Esophagus squamous epithelium (tissue), 4 donors: ENCODE data around the gene BANP.
"Not testable (repeated sequence)": the region's sequence is repeated elsewhere in the genome, so short reads cannot be mapped to it uniquely, and the experiment has no call there.

ENCODE experiments used
- POLR2A ChIP-seq, 4 donors: fragments of 450-650 bp; IDR thresholded peaks; one replicate each; pipeline ENCODE4 v1.6.1; 2017; ENCODE audit warnings: antibody characterized with exemption in 4 of 4, mild to moderate bottlenecking in 4 of 4, moderate library complexity in 3 of 4
- TF ChIP-seq, protein P1 (sequence below), 6 experiments: fragments of 450-650 bp in 4 of 6; fragments of 200-600 bp in 2 of 6; sonication (generic) in 2 of 6; IDR thresholded peaks; one replicate each; pipeline ENCODE4 v1.5.1; 2016 to 2019; ENCODE audit warnings: antibody characterized with exemption in 6 of 6, mild to moderate bottlenecking in 4 of 6, moderate library complexity in 4 of 6

DNA sequence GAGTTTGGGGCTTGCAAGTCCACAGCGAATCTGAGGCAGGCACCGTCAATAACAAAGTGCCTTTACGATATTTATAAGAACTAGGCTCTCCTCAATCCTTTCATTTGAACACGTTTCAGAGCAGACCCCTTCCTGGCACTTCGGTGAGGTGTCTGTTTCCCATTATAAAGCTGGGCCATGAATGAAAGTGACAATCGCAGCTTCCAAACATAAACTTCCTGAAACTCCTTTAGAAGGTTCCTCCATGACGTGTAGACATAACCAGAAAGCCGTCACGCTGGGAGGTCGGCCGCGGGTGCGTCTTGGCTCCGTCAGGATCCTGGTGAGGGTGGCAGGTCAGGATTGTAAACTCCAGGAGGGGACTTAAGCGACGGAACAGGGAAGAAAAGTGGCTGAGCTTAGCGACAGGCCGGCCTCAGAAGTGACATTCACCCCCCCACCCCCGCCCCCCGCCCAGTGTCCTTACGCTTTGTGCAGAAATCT lies 150.4 kb downstream of the BANP start:
- TF ChIP-seq, protein P1, sequence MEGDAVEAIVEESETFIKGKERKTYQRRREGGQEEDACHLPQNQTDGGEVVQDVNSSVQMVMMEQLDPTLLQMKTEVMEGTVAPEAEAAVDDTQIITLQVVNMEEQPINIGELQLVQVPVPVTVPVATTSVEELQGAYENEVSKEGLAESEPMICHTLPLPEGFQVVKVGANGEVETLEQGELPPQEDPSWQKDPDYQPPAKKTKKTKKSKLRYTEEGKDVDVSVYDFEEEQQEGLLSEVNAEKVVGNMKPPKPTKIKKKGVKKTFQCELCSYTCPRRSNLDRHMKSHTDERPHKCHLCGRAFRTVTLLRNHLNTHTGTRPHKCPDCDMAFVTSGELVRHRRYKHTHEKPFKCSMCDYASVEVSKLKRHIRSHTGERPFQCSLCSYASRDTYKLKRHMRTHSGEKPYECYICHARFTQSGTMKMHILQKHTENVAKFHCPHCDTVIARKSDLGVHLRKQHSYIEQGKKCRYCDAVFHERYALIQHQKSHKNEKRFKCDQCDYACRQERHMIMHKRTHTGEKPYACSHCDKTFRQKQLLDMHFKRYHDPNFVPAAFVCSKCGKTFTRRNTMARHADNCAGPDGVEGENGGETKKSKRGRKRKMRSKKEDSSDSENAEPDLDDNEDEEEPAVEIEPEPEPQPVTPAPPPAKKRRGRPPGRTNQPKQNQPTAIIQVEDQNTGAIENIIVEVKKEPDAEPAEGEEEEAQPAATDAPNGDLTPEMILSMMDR (IDR thresholded peaks at IDR 0.05), result not testable (repeated sequence)
- not testable (repeated sequence) for TF ChIP-seq POLR2A (IDR thresholded peaks at IDR 0.05)
